Measurements from ENCODE around the gene LRRN3.

The LRRN3 gene

GRCh38 chr7:111090846-111091245, at the start of gene LRRN3:
Gene LRRN3 (plus strand): TSS chr7:111091127. CDS start chr7:111122773, 31,646 bp downstream.
- peak within 1 kb of the TSS; percentile 61 to 66 for H3K4me3 ChIP-seq (ENCODE audit: low read depth in 1 of 2, low read length in 2 of 2)
- no peaks in the 10 kb centered on the region for H3K9me3 ChIP-seq (ENCODE audit: control insufficient read depth in 1 of 2, low read length in 2 of 2)
- no peaks in the 10 kb centered on the region for H3K27me3 ChIP-seq (ENCODE audit: low read depth, low read length)
- H3K27ac ChIP-seq (ENCODE audit: low read length): no peak within 1 kb of the TSS
- peaks cover 9 to 11% of the 10 kb centered on the region in 2 donors for H3K4me1 ChIP-seq (ENCODE audit: control insufficient read depth in 1 of 2, insufficient read depth in 2 of 2, low read length in 2 of 2)
- H3K36me3 ChIP-seq (ENCODE audit: control insufficient read depth in 1 of 2, insufficient read depth in 2 of 2, low read length in 2 of 2): no peaks in the 10 kb centered on the region

GRCh38 chr7:111041577-111041976, 49.4 kb upstream of the LRRN3 start:
- Histone ChIP-seq H3K9me3 (ENCODE audit: control insufficient read depth in 1 of 2, low read length in 2 of 2) (no peaks in the 10 kb centered on the region), H3K36me3 (ENCODE audit: control insufficient read depth in 1 of 2, insufficient read depth in 2 of 2, low read length in 2 of 2) (no peaks in the 10 kb centered on the region), H3K27me3 (ENCODE audit: low read depth, low read length) (no peaks in the 10 kb centered on the region), H3K27ac (ENCODE audit: low read length) (no peak overlapping the region), H3K4me3 (ENCODE audit: low read depth in 1 of 2, low read length in 2 of 2) (no peak overlapping the region), H3K4me1 (ENCODE audit: control insufficient read depth in 1 of 2, insufficient read depth in 2 of 2, low read length in 2 of 2) (no peaks in the 10 kb centered on the region)

GRCh38 chr7:111042842-111043241, 48.1 kb upstream of the LRRN3 start:
- H3K4me3 ChIP-seq (ENCODE audit: low read depth in 1 of 2, low read length in 2 of 2): no peak overlapping the region
- H3K27me3 ChIP-seq (ENCODE audit: low read depth, low read length): no peaks in the 10 kb centered on the region
- H3K9me3 ChIP-seq (ENCODE audit: control insufficient read depth in 1 of 2, low read length in 2 of 2): no peaks in the 10 kb centered on the region
- no peak overlapping the region for H3K27ac ChIP-seq (ENCODE audit: low read length)
- H3K36me3 ChIP-seq (ENCODE audit: control insufficient read depth in 1 of 2, insufficient read depth in 2 of 2, low read length in 2 of 2): no peaks in the 10 kb centered on the region
- no peaks in the 10 kb centered on the region for H3K4me1 ChIP-seq (ENCODE audit: control insufficient read depth in 1 of 2, insufficient read depth in 2 of 2, low read length in 2 of 2)

- Histone ChIP-seq H3K4me3 (ENCODE audit: low read depth in 1 of 2, low read length in 2 of 2) (no peak overlapping the region), H3K27me3 (ENCODE audit: low read depth, low read length) (no peaks in the 10 kb centered on the region), H3K9me3 (ENCODE audit: control insufficient read depth in 1 of 2, low read length in 2 of 2) (no peaks in the 10 kb centered on the region), H3K4me1 (ENCODE audit: control insufficient read depth in 1 of 2, insufficient read depth in 2 of 2, low read length in 2 of 2) (no peaks in the 10 kb centered on the region), H3K27ac (ENCODE audit: low read length) (no peak overlapping the region), H3K36me3 (ENCODE audit: control insufficient read depth in 1 of 2, insufficient read depth in 2 of 2, low read length in 2 of 2) (no peaks in the 10 kb centered on the region)
Measured at GRCh38 chr7:111043561-111043960, 47.4 kb upstream of the LRRN3 start.

- H3K9me3 ChIP-seq (ENCODE audit: control insufficient read depth in 1 of 2, low read length in 2 of 2): no peaks in the 10 kb centered on the region
- no peaks in the 10 kb centered on the region for H3K36me3 ChIP-seq (ENCODE audit: control insufficient read depth in 1 of 2, insufficient read depth in 2 of 2, low read length in 2 of 2)
- H3K27ac ChIP-seq (ENCODE audit: low read length): no peak overlapping the region
- no peak overlapping the region for H3K4me3 ChIP-seq (ENCODE audit: low read depth in 1 of 2, low read length in 2 of 2)
- no peaks in the 10 kb centered on the region for H3K4me1 ChIP-seq (ENCODE audit: control insufficient read depth in 1 of 2, insufficient read depth in 2 of 2, low read length in 2 of 2)
- no peaks in the 10 kb centered on the region for H3K27me3 ChIP-seq (ENCODE audit: low read depth, low read length)
Measured at GRCh38 chr7:111045449-111045848, 45.5 kb upstream of the LRRN3 start.

GRCh38 chr7:111047595-111047994, 43.3 kb upstream of the LRRN3 start:
- H3K4me1 ChIP-seq (ENCODE audit: control insufficient read depth in 1 of 2, insufficient read depth in 2 of 2, low read length in 2 of 2): no peaks in the 10 kb centered on the region
- no peaks in the 10 kb centered on the region for H3K9me3 ChIP-seq (ENCODE audit: control insufficient read depth in 1 of 2, low read length in 2 of 2)
- no peaks in the 10 kb centered on the region for H3K27me3 ChIP-seq (ENCODE audit: low read depth, low read length)
- H3K27ac ChIP-seq (ENCODE audit: low read length): no peak overlapping the region
- H3K4me3 ChIP-seq (ENCODE audit: low read depth in 1 of 2, low read length in 2 of 2): no peak overlapping the region
- H3K36me3 ChIP-seq (ENCODE audit: control insufficient read depth in 1 of 2, insufficient read depth in 2 of 2, low read length in 2 of 2): no peaks in the 10 kb centered on the region

GRCh38 chr7:111049971-111050680, 40.8 kb upstream of the LRRN3 start:
- H3K4me1 ChIP-seq (ENCODE audit: control insufficient read depth in 1 of 2, insufficient read depth in 2 of 2, low read length in 2 of 2): no peaks in the 10 kb centered on the region
- no peak overlapping the region for H3K27ac ChIP-seq (ENCODE audit: low read length)
- no peaks in the 10 kb centered on the region for H3K27me3 ChIP-seq (ENCODE audit: low read depth, low read length)
- no peaks in the 10 kb centered on the region for H3K36me3 ChIP-seq (ENCODE audit: control insufficient read depth in 1 of 2, insufficient read depth in 2 of 2, low read length in 2 of 2)
- no peaks in the 10 kb centered on the region for H3K9me3 ChIP-seq (ENCODE audit: control insufficient read depth in 1 of 2, low read length in 2 of 2)
- H3K4me3 ChIP-seq (ENCODE audit: low read depth in 1 of 2, low read length in 2 of 2): no peak overlapping the region

- H3K36me3 ChIP-seq (ENCODE audit: control insufficient read depth in 1 of 2, insufficient read depth in 2 of 2, low read length in 2 of 2): no peaks in the 10 kb centered on the region
- H3K9me3 ChIP-seq (ENCODE audit: control insufficient read depth in 1 of 2, low read length in 2 of 2): no peaks in the 10 kb centered on the region
- H3K4me1 ChIP-seq (ENCODE audit: control insufficient read depth in 1 of 2, insufficient read depth in 2 of 2, low read length in 2 of 2): no peaks in the 10 kb centered on the region
- H3K27me3 ChIP-seq (ENCODE audit: low read depth, low read length): no peaks in the 10 kb centered on the region
- no peak overlapping the region for H3K4me3 ChIP-seq (ENCODE audit: low read depth in 1 of 2, low read length in 2 of 2)
- H3K27ac ChIP-seq (ENCODE audit: low read length): no peak overlapping the region
Measured at GRCh38 chr7:111050875-111051416, 40.0 kb upstream of the LRRN3 start.

GRCh38 chr7:111051832-111052231, 39.1 kb upstream of the LRRN3 start:
- Histone ChIP-seq H3K9me3 (ENCODE audit: control insufficient read depth in 1 of 2, low read length in 2 of 2) (no peaks in the 10 kb centered on the region), H3K36me3 (ENCODE audit: control insufficient read depth in 1 of 2, insufficient read depth in 2 of 2, low read length in 2 of 2) (no peaks in the 10 kb centered on the region), H3K4me1 (ENCODE audit: control insufficient read depth in 1 of 2, insufficient read depth in 2 of 2, low read length in 2 of 2) (no peaks in the 10 kb centered on the region), H3K27me3 (ENCODE audit: low read depth, low read length) (no peaks in the 10 kb centered on the region), H3K4me3 (ENCODE audit: low read depth in 1 of 2, low read length in 2 of 2) (no peak overlapping the region), H3K27ac (ENCODE audit: low read length) (no peak overlapping the region)

GRCh38 chr7:111053035-111053434, 37.9 kb upstream of the LRRN3 start:
- Histone ChIP-seq H3K36me3 (ENCODE audit: control insufficient read depth in 1 of 2, insufficient read depth in 2 of 2, low read length in 2 of 2) (no peaks in the 10 kb centered on the region), H3K4me1 (ENCODE audit: control insufficient read depth in 1 of 2, insufficient read depth in 2 of 2, low read length in 2 of 2) (no peaks in the 10 kb centered on the region), H3K27me3 (ENCODE audit: low read depth, low read length) (no peaks in the 10 kb centered on the region), H3K27ac (ENCODE audit: low read length) (no peak overlapping the region), H3K4me3 (ENCODE audit: low read depth in 1 of 2, low read length in 2 of 2) (no peak overlapping the region), H3K9me3 (ENCODE audit: control insufficient read depth in 1 of 2, low read length in 2 of 2) (no peaks in the 10 kb centered on the region)

GRCh38 chr7:111056371-111056770, 34.6 kb upstream of the LRRN3 start:
- Histone ChIP-seq H3K27ac (ENCODE audit: low read length) (no peak overlapping the region), H3K36me3 (ENCODE audit: control insufficient read depth in 1 of 2, insufficient read depth in 2 of 2, low read length in 2 of 2) (no peaks in the 10 kb centered on the region), H3K9me3 (ENCODE audit: control insufficient read depth in 1 of 2, low read length in 2 of 2) (no peaks in the 10 kb centered on the region), H3K4me1 (ENCODE audit: control insufficient read depth in 1 of 2, insufficient read depth in 2 of 2, low read length in 2 of 2) (no peaks in the 10 kb centered on the region), H3K4me3 (ENCODE audit: low read depth in 1 of 2, low read length in 2 of 2) (no peak overlapping the region), H3K27me3 (ENCODE audit: low read depth, low read length) (no peaks in the 10 kb centered on the region)

GRCh38 chr7:111057066-111057465, 33.9 kb upstream of the LRRN3 start:
- no peaks in the 10 kb centered on the region for H3K9me3 ChIP-seq (ENCODE audit: control insufficient read depth in 1 of 2, low read length in 2 of 2)
- H3K27ac ChIP-seq (ENCODE audit: low read length): no peak overlapping the region
- no peak overlapping the region for H3K4me3 ChIP-seq (ENCODE audit: low read depth in 1 of 2, low read length in 2 of 2)
- H3K36me3 ChIP-seq (ENCODE audit: control insufficient read depth in 1 of 2, insufficient read depth in 2 of 2, low read length in 2 of 2): no peaks in the 10 kb centered on the region
- no peaks in the 10 kb centered on the region for H3K4me1 ChIP-seq (ENCODE audit: control insufficient read depth in 1 of 2, insufficient read depth in 2 of 2, low read length in 2 of 2)
- H3K27me3 ChIP-seq (ENCODE audit: low read depth, low read length): no peaks in the 10 kb centered on the region

Measured in muscle layer of duodenum (tissue), 2 donors.